ENCODE measurements around the gene SURF2. TPM values are rescaled to one million over a fixed set of nuclear protein-coding genes. Genes with fewer than 3 reads are reported as not detected.
A peak's percentile ranks its signal among the peaks of the same experiment; 100 is the strongest.

SURF2 gene
- total RNA-seq, 1 experiment from 2014 or later, result 18.1 TPM

DNA sequence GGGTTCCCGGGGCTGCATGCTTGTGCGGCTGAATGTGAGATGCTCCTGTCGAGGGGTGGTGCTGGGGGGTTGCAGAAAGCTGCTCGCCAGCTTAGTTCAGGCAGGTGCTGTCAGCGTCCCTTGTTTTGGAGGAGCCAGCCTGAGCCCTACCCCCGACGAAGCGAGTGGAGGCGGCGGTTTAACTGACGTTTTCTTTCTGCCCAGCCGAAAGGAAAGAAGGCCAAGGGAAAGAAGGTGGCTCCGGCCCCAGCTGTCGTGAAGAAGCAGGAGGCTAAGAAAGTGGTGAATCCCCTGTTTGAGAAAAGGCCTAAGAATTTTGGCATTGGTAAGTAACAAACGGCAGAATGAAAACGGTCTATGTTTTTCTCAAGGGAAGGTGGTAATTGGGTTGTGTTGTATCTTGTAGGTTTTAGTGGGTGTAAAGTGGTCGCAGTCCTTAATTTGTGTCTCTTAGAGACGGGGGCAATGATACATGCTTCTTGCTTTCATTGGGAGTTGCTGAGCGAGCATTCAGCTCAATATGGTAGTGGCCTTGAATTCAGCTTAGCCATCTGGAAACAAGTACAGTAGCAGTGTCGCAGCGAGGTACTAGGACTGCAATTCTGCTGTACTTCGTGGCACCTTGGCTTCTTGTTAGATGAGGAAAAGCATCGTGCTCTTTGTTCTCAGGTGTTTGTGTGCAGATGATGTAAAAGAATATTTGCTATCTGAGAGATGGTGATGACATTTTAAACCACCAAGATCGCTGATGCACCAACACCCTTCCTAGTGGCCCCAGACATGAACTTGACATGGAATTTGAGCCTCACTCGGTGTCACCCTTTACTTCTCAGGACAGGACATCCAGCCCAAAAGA lies 7.4 kb upstream of the SURF2 start:
- Histone ChIP-seq H3K27ac (peak overlapping the region; percentile 97), H3K36me3 (ENCODE audit: low read depth) (peaks cover 41% of the 10 kb centered on the region), H2AFZ (no peak overlapping the region), H3K4me2 (peak overlapping the region; percentile 95), H3K4me1 (replicated peaks; ENCODE audit: insufficient read depth) (peaks cover 17% of the 10 kb centered on the region), H3K9me2 (ENCODE audit: insufficient read depth) (no peaks in the 10 kb centered on the region), H3K27me3 (ENCODE audit: insufficient read depth, low read depth) (no peaks in the 10 kb centered on the region), H3F3A (ENCODE audit: insufficient read depth, low read depth) (peaks cover 59% of the 10 kb centered on the region), H3K4me3 (peak overlapping the region; percentile 99), H3K79me2 (ENCODE audit: low read depth) (peaks cover 58% of the 10 kb centered on the region), H4K20me1 (ENCODE audit: insufficient read depth) (peaks cover 52% of the 10 kb centered on the region), H3K9me3 (ENCODE audit: insufficient read depth, low read depth) (no peaks in the 10 kb centered on the region)
- no peak for TF ChIP-seq EZH2 (IDR thresholded peaks at IDR 0.05; ENCODE audit: low read depth)
- TF ChIP-seq, protein P1, sequence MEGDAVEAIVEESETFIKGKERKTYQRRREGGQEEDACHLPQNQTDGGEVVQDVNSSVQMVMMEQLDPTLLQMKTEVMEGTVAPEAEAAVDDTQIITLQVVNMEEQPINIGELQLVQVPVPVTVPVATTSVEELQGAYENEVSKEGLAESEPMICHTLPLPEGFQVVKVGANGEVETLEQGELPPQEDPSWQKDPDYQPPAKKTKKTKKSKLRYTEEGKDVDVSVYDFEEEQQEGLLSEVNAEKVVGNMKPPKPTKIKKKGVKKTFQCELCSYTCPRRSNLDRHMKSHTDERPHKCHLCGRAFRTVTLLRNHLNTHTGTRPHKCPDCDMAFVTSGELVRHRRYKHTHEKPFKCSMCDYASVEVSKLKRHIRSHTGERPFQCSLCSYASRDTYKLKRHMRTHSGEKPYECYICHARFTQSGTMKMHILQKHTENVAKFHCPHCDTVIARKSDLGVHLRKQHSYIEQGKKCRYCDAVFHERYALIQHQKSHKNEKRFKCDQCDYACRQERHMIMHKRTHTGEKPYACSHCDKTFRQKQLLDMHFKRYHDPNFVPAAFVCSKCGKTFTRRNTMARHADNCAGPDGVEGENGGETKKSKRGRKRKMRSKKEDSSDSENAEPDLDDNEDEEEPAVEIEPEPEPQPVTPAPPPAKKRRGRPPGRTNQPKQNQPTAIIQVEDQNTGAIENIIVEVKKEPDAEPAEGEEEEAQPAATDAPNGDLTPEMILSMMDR (conservative IDR thresholded peaks at IDR 0.05), result no peak
- CTCF ChIA-PET, result interaction anchor here (1.1 kb wide), 1 partner anchor 163 kb away, joined by 5 read pairs; no protein-coding TSS in a partner anchor
- POLR2A ChIA-PET (ENCODE audit: unreplicated experiment), result interaction anchor here (0.9 kb wide), 1 partner anchor 25 kb away, joined by 5 read pairs; no protein-coding TSS in a partner anchor
- DNase-seq, result no peak
- no TSS peak for BruUV-seq (replicated peaks)
- intact Hi-C loops (cut with micrococcal nuclease; ENCODE audit: unreplicated experiment), result loop anchor here (1.0 kb wide), 2 partner anchors 13 to 27 kb away; partner anchors contain the start of genes STKLD1, SURF4 and SURF6

DNA sequence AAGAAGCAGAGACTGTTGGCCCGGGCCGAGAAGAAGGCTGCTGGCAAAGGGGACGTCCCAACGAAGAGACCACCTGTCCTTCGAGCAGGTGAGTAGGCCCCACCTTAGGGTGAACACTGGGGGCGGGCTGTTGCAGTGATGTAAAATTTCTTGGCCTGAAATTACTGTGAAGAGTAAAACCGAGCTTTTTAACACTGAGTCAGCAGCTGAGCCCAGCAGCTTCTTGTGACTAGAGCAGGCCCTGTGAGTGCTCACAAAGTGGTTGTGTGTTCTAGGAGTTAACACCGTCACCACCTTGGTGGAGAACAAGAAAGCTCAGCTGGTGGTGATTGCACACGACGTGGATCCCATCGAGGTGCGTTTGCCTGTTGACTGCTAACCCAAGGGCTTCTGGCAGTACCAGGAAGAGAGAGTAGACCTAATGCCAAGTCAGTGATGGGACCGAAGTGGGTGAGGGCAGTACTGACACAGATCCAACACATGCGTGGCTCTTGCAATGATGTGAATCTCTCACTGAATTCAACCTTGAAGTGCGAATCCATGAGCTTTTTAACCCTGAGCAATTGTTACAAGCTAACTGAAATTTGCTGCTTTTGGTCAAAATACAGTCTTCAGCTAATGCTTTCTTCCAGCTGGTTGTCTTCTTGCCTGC lies 6.3 kb upstream of the SURF2 start:
- Histone ChIP-seq H3K4me3 (peak overlapping the region; percentile 99; the same call in 1 of the 2 replicates), H3K4me1 (replicated peaks; ENCODE audit: insufficient read depth) (peaks cover 21% of the 10 kb centered on the region), H3K79me2 (ENCODE audit: low read depth) (peaks cover 61% of the 10 kb centered on the region), H2AFZ (no peak overlapping the region), H3K9me2 (ENCODE audit: insufficient read depth) (no peaks in the 10 kb centered on the region), H3K36me3 (ENCODE audit: low read depth) (peaks cover 41% of the 10 kb centered on the region), H4K20me1 (ENCODE audit: insufficient read depth) (peaks cover 52% of the 10 kb centered on the region), H3K4me2 (peak overlapping the region; percentile 95), H3K9me3 (ENCODE audit: insufficient read depth, low read depth) (no peaks in the 10 kb centered on the region), H3K27ac (peak overlapping the region; percentile 97), H3F3A (ENCODE audit: insufficient read depth, low read depth) (peaks cover 70% of the 10 kb centered on the region), H3K27me3 (ENCODE audit: insufficient read depth, low read depth) (no peaks in the 10 kb centered on the region)
- ChIA-PET POLR2A (ENCODE audit: unreplicated experiment) (no interaction called here), CTCF (interaction anchor here (0.6 kb wide), 3 partner anchors 165 to 406 kb away, joined by 3 to 4 read pairs (median 3); no protein-coding TSS in a partner anchor)
- no peak for DNase-seq
- intact Hi-C loops (cut with micrococcal nuclease; ENCODE audit: unreplicated experiment), result no loop called here
- TF ChIP-seq, protein P1 (conservative IDR thresholded peaks at IDR 0.05), result no peak
- TF ChIP-seq EZH2 (IDR thresholded peaks at IDR 0.05; ENCODE audit: low read depth), result no peak
- no TSS peak for BruUV-seq (replicated peaks)

DNA sequence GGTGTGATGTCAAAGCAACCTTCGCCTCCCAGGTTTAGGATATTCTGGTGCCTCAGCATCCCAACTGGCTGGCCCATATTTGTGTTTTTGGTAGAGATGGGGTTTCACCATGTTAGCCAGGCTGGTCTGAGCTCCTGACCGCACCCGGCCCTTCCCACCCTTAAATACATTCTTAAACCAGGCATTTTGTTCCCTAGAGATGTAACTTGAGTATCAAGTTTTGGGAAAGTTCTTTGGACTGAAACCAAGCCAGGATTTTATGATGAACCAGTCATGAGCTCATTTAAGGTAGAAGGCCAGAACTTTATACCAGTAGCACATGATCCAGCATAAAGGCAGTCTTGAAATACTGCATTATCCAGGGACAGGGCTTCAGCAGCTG lies 4.8 kb upstream of the SURF2 start:
- H2AFZ ChIP-seq, result no peak overlapping the region
- ChIA-PET POLR2A (ENCODE audit: unreplicated experiment) (interaction anchor here (0.9 kb wide), 1 partner anchor 108 kb away, joined by 6 read pairs; the partner anchor contains the start of gene CACFD1), CTCF (interaction anchor here (1.0 kb wide), 1 partner anchor 164 kb away, joined by 7 read pairs; no protein-coding TSS in a partner anchor)
- peaks cover 70% of the 10 kb centered on the region for H3F3A ChIP-seq (ENCODE audit: insufficient read depth, low read depth)
- no peak overlapping the region for H3K27ac ChIP-seq
- no peaks in the 10 kb centered on the region for H3K9me3 ChIP-seq (ENCODE audit: insufficient read depth, low read depth)
- DNase-seq, result no peak
- H3K79me2 ChIP-seq (ENCODE audit: low read depth), result peaks cover 57% of the 10 kb centered on the region
- TF ChIP-seq EZH2 (IDR thresholded peaks at IDR 0.05; ENCODE audit: low read depth), result no peak
- TF ChIP-seq, protein P1 (conservative IDR thresholded peaks at IDR 0.05), result no peak
- no peaks in the 10 kb centered on the region for H3K9me2 ChIP-seq (ENCODE audit: insufficient read depth)
- H3K4me1 ChIP-seq (replicated peaks; ENCODE audit: insufficient read depth), result peaks cover 23% of the 10 kb centered on the region
- no peaks in the 10 kb centered on the region for H3K27me3 ChIP-seq (ENCODE audit: insufficient read depth, low read depth)
- H3K4me2 ChIP-seq, result no peak overlapping the region
- intact Hi-C loops (cut with micrococcal nuclease; ENCODE audit: unreplicated experiment), result no loop called here
- no peak overlapping the region for H3K4me3 ChIP-seq
- peaks cover 44% of the 10 kb centered on the region for H4K20me1 ChIP-seq (ENCODE audit: insufficient read depth)
- H3K36me3 ChIP-seq (ENCODE audit: low read depth), result peaks cover 41% of the 10 kb centered on the region
- no TSS peak for BruUV-seq (replicated peaks)
